GM19397 (cell line): ENCODE results near the gene ANAPC7.
A peak's percentile ranks its signal among the peaks of the same experiment; 100 is the strongest.
"Not testable (repeated sequence)": the region's sequence is repeated elsewhere in the genome, so short reads cannot be mapped to it uniquely, and the experiment has no call there.

Experiments
- ATAC-seq: cut with Tn5 transposase; IDR thresholded peaks from one replicate; pipeline ENCODE4 v1.9.1; 2021; ENCODE audit warnings: mild to moderate bottlenecking, moderate library complexity; ENCODE audit not compliant: unreplicated experiment

The ANAPC7 gene

GRCh38 chr12:110373962-110374611, 29.4 kb downstream of the ANAPC7 start:
- no peak for ATAC-seq

GRCh38 chr12:110373425-110373824, 30.1 kb downstream of the ANAPC7 start:
- no peak for ATAC-seq

- no peak for ATAC-seq
Observed at GRCh38 chr12:110373025-110373424, 30.5 kb downstream of the ANAPC7 start.

GRCh38 chr12:110372056-110372425, 31.5 kb downstream of the ANAPC7 start:
- no peak for ATAC-seq

GRCh38 chr12:110371408-110372055, 32.0 kb downstream of the ANAPC7 start:
- peak; percentile 75 for ATAC-seq

GRCh38 chr12:110370732-110371231, 32.7 kb downstream of the ANAPC7 start:
- no peak for ATAC-seq

GRCh38 chr12:110369992-110370391, 33.5 kb downstream of the ANAPC7 start:
- ATAC-seq: no peak

GRCh38 chr12:110367181-110367864, 36.2 kb downstream of the ANAPC7 start:
- no peak for ATAC-seq

GRCh38 chr12:110366321-110367142, 37.0 kb downstream of the ANAPC7 start:
- no peak for ATAC-seq

GRCh38 chr12:110365489-110366320, 37.8 kb downstream of the ANAPC7 start:
- no peak for ATAC-seq

- no peak for ATAC-seq
Observed at GRCh38 chr12:110361216-110361615, 42.3 kb downstream of the ANAPC7 start.

- not testable (repeated sequence) for ATAC-seq
Observed at GRCh38 chr12:110358384-110359097, 45.0 kb downstream of the ANAPC7 start.

- no peak for ATAC-seq
Observed at GRCh38 chr12:110355073-110355472, 48.4 kb downstream of the ANAPC7 start.

- ATAC-seq: no peak
Observed at GRCh38 chr12:110354172-110354780, 49.2 kb downstream of the ANAPC7 start.

GRCh38 chr12:110353211-110353965, 50.1 kb downstream of the ANAPC7 start:
- ATAC-seq: no peak

GRCh38 chr12:110352401-110352800, 51.1 kb downstream of the ANAPC7 start:
- ATAC-seq: no peak

- ATAC-seq: no peak
Observed at GRCh38 chr12:110351119-110351518, 52.4 kb downstream of the ANAPC7 start.

- no peak for ATAC-seq
Observed at GRCh38 chr12:110349514-110350151, 53.9 kb downstream of the ANAPC7 start.
